SK-N-SH treated with all-trans-retinoic acid at 6 μM for 48 hours (cell line): Measurements from ENCODE around the gene HRG.
A peak's percentile ranks its signal among the peaks of the same experiment; 100 is the strongest.

Experiments used
- ATAC-seq: fragments of 200-7000 bp; cut with Tn5 transposase; 3 replicates; pipeline ENCODE4 v1.9.1; 2020; ENCODE audit warnings: mild to moderate bottlenecking, moderate library complexity
- ARNTL ChIP-seq: fragments of 450-650 bp; formaldehyde crosslinking; IDR thresholded peaks from 2 replicates; pipeline ENCODE4 v1.5.0; 2020; ENCODE audit warnings: low read depth, mild to moderate bottlenecking, moderate library complexity, borderline replicate concordance
- BACH2 ChIP-seq: fragments of 250-450 bp; sonication (Bioruptor Pico); IDR thresholded peaks from 2 replicates; pipeline ENCODE4 v1.9.0; 2021; ENCODE audit warnings: mild to moderate bottlenecking, borderline replicate concordance
- CSDC2 ChIP-seq: fragments of 250-450 bp; sonication (Bioruptor Pico); IDR thresholded peaks from 2 replicates; pipeline ENCODE4 v1.5.0; 2020; ENCODE audit warnings: mild to moderate bottlenecking, moderate library complexity
- ESRRG ChIP-seq: fragments of 250-450 bp; sonication (Bioruptor Pico); IDR thresholded peaks from 2 replicates; pipeline ENCODE4 v1.6.1; 2021; ENCODE audit warnings: mild to moderate bottlenecking
- GLIS3 ChIP-seq: fragments of 250-450 bp; sonication (Bioruptor Pico); IDR thresholded peaks from 2 replicates; pipeline ENCODE4 v1.5.0; 2020; ENCODE audit warnings: mild to moderate bottlenecking, moderate library complexity
- ISL1 ChIP-seq: fragments of 250-450 bp; sonication (Bioruptor Pico); IDR thresholded peaks from 2 replicates; pipeline ENCODE4 v2.1.2; 2022; ENCODE audit warnings: mild to moderate bottlenecking, moderate library complexity
- OSR1 ChIP-seq: fragments of 250-450 bp; sonication (Bioruptor Pico); IDR thresholded peaks from 2 replicates; pipeline ENCODE4 v1.8.0; 2022; ENCODE audit warnings: moderate library complexity, mild to moderate bottlenecking, inconsistent platforms
- PATZ1 ChIP-seq: fragments of 250-450 bp; sonication (Bioruptor Pico); IDR thresholded peaks from 2 replicates; pipeline ENCODE4 v1.8.0; 2020; ENCODE audit warnings: mild to moderate bottlenecking, moderate library complexity, borderline replicate concordance
- PPARA ChIP-seq: fragments of 250-450 bp; sonication (Bioruptor Pico); IDR thresholded peaks from 2 replicates; pipeline ENCODE4 v1.5.0; 2020; ENCODE audit warnings: mild to moderate bottlenecking, borderline replicate concordance
- RARB ChIP-seq: fragments of 250-450 bp; sonication (Bioruptor Pico); IDR thresholded peaks from 2 replicates; pipeline ENCODE4 v1.8.0; 2021; ENCODE audit warnings: mild to moderate bottlenecking, moderate library complexity
- SNAI2 ChIP-seq: fragments of 250-450 bp; sonication (Bioruptor Pico); IDR thresholded peaks from 2 replicates; pipeline ENCODE4 v1.5.0; 2020; ENCODE audit warnings: mild to moderate bottlenecking, moderate library complexity
- TCF4 ChIP-seq: fragments of 250-450 bp; sonication (Bioruptor Pico); IDR thresholded peaks from 2 replicates; pipeline ENCODE4 v1.8.0; 2021; ENCODE audit warnings: mild to moderate bottlenecking, moderate library complexity, borderline replicate concordance
- TOX ChIP-seq: fragments of 250-450 bp; sonication (Bioruptor Pico); IDR thresholded peaks from 2 replicates; pipeline ENCODE4 v1.8.0; 2021; ENCODE audit warnings: mild to moderate bottlenecking, moderate library complexity, borderline replicate concordance
- ZC3H10 ChIP-seq: fragments of 250-450 bp; sonication (Bioruptor Pico); IDR thresholded peaks from 2 replicates; pipeline ENCODE4 v1.5.1; 2021; ENCODE audit warnings: mild to moderate bottlenecking, moderate library complexity
- ZFP3 ChIP-seq: fragments of 250-450 bp; sonication (Bioruptor Pico); IDR thresholded peaks from 2 replicates; pipeline ENCODE4 v1.5.0; 2020; ENCODE audit warnings: mild to moderate bottlenecking, moderate library complexity
- ZNF565 ChIP-seq: fragments of 450-650 bp; formaldehyde crosslinking; conservative IDR thresholded peaks from 2 replicates; pipeline ENCODE4 v1.5.0; 2020; ENCODE audit warnings: low read depth, mild to moderate bottlenecking, moderate library complexity
- ZNF8 ChIP-seq: fragments of 450-650 bp; formaldehyde crosslinking; IDR thresholded peaks from 2 replicates; pipeline ENCODE4 v1.5.0; 2020; ENCODE audit warnings: mild to moderate bottlenecking, moderate library complexity
- TF ChIP-seq, protein P1 (sequence below): fragments of 250-450 bp; sonication (Bioruptor Pico); IDR thresholded peaks from 2 replicates; pipeline ENCODE4 v1.5.0; 2020; ENCODE audit warnings: mild to moderate bottlenecking, moderate library complexity
- TF ChIP-seq, protein P2 (sequence below): fragments of 250-450 bp; sonication (Bioruptor Pico); IDR thresholded peaks from 2 replicates; pipeline ENCODE4 v1.5.1; 2020; ENCODE audit warnings: low read depth, mild to moderate bottlenecking, moderate library complexity
- TF ChIP-seq, protein P3 (sequence below): fragments of 250-450 bp; sonication (Bioruptor Pico); IDR thresholded peaks from 2 replicates; pipeline ENCODE4 v1.5.1; 2021; ENCODE audit warnings: mild to moderate bottlenecking, moderate library complexity
- TF ChIP-seq, protein P4 (sequence below): fragments of 250-450 bp; sonication (Bioruptor Pico); IDR thresholded peaks from 2 replicates; pipeline ENCODE4 v1.8.0; 2021; ENCODE audit warnings: low read depth, mild to moderate bottlenecking, moderate library complexity, borderline replicate concordance

Gene HRG

DNA sequence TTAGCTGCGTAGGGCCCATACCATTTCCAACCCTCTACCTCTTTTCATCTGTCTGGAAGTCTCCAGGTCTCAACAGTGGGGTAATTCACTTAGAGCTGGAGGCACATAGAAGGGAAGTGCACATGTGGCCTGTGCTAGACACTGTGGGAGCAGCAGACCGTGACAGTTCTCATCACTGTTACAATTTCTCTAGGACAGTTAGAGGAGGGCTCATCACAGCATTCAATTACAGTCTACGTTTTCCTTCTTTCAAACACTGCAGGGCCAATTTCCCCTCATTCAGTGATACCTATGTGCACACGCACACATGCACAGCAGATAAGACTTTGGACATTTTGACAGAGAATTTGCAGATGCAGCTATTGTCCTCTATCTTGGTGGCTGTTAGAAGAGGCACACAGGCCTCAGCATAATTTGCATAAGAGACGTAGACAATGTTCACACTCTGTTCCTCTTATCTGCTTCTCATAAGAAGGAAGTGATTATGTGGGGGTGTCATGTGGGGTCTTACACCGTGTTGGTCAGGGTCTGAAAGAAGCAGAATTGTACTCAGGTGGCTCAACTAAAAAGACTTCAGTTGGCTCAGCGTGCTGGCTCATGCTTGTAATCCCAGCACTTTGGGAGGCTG is 12.6 kb upstream of the HRG start (continued):
- TF ChIP-seq, protein P1, sequence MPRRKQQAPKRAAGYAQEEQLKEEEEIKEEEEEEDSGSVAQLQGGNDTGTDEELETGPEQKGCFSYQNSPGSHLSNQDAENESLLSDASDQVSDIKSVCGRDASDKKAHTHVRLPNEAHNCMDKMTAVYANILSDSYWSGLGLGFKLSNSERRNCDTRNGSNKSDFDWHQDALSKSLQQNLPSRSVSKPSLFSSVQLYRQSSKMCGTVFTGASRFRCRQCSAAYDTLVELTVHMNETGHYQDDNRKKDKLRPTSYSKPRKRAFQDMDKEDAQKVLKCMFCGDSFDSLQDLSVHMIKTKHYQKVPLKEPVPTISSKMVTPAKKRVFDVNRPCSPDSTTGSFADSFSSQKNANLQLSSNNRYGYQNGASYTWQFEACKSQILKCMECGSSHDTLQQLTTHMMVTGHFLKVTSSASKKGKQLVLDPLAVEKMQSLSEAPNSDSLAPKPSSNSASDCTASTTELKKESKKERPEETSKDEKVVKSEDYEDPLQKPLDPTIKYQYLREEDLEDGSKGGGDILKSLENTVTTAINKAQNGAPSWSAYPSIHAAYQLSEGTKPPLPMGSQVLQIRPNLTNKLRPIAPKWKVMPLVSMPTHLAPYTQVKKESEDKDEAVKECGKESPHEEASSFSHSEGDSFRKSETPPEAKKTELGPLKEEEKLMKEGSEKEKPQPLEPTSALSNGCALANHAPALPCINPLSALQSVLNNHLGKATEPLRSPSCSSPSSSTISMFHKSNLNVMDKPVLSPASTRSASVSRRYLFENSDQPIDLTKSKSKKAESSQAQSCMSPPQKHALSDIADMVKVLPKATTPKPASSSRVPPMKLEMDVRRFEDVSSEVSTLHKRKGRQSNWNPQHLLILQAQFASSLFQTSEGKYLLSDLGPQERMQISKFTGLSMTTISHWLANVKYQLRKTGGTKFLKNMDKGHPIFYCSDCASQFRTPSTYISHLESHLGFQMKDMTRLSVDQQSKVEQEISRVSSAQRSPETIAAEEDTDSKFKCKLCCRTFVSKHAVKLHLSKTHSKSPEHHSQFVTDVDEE = no peak

DNA sequence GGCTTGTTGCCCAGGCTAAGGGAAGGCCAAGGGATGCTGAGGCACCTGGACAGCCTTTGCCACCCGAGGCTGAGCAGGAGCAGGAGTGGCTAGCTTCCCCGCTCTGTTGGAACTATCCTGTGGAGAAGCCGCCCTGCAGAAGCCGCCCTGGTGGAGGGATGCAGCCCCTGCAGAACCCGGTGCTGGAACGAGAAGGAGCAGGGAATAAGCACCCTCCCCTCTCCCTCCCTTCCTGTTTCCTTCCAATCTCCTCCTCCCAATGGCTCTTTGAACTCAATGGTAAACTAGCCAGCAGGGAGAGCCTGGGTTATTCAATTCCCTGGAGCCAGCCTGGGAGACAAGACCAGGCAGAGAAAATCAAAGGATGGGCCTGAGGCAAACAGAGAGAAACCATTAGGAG is 11.8 kb upstream of the HRG start:
- TF ChIP-seq ESRRG (CRISPR knock-in tag) (no peak), ZC3H10 (CRISPR knock-in tag) (no peak), TCF4 (no peak), PPARA (CRISPR knock-in tag) (no peak), ISL1 (CRISPR knock-in tag) (no peak), RARB (no peak), TOX (CRISPR knock-in tag) (no peak), BACH2 (CRISPR knock-in tag) (no peak), PATZ1 (no peak), ZNF8 (CRISPR knock-in tag) (no peak), ARNTL (CRISPR knock-in tag) (no peak), SNAI2 (CRISPR knock-in tag) (no peak), OSR1 (CRISPR knock-in tag) (no peak), ZNF565 (CRISPR knock-in tag) (no peak), CSDC2 (CRISPR knock-in tag) (no peak), GLIS3 (CRISPR knock-in tag) (no peak), ZFP3 (no peak)
- TF ChIP-seq, protein P2, sequence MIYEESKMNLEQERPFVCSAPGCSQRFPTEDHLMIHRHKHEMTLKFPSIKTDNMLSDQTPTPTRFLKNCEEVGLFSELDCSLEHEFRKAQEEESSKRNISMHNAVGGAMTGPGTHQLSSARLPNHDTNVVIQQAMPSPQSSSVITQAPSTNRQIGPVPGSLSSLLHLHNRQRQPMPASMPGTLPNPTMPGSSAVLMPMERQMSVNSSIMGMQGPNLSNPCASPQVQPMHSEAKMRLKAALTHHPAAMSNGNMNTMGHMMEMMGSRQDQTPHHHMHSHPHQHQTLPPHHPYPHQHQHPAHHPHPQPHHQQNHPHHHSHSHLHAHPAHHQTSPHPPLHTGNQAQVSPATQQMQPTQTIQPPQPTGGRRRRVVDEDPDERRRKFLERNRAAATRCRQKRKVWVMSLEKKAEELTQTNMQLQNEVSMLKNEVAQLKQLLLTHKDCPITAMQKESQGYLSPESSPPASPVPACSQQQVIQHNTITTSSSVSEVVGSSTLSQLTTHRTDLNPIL = no peak
- TF ChIP-seq, protein P3, sequence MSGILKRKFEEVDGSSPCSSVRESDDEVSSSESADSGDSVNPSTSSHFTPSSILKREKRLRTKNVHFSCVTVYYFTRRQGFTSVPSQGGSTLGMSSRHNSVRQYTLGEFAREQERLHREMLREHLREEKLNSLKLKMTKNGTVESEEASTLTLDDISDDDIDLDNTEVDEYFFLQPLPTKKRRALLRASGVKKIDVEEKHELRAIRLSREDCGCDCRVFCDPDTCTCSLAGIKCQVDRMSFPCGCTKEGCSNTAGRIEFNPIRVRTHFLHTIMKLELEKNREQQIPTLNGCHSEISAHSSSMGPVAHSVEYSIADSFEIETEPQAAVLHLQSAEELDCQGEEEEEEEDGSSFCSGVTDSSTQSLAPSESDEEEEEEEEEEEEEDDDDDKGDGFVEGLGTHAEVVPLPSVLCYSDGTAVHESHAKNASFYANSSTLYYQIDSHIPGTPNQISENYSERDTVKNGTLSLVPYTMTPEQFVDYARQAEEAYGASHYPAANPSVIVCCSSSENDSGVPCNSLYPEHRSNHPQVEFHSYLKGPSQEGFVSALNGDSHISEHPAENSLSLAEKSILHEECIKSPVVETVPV (CRISPR knock-in tag) = no peak
- TF ChIP-seq, protein P4, sequence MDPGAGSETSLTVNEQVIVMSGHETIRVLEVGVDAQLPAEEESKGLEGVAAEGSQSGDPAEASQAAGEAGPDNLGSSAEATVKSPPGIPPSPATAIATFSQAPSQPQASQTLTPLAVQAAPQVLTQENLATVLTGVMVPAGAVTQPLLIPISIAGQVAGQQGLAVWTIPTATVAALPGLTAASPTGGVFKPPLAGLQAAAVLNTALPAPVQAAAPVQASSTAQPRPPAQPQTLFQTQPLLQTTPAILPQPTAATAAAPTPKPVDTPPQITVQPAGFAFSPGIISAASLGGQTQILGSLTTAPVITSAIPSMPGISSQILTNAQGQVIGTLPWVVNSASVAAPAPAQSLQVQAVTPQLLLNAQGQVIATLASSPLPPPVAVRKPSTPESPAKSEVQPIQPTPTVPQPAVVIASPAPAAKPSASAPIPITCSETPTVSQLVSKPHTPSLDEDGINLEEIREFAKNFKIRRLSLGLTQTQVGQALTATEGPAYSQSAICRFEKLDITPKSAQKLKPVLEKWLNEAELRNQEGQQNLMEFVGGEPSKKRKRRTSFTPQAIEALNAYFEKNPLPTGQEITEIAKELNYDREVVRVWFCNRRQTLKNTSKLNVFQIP = no peak
- peak; percentile 68 for ATAC-seq

- no peak for ATAC-seq
These were observed 2.3 kb upstream of the HRG start for GRCh38 chr3:186663361-186664118.

More at GRCh38 chr3:186663361-186664118, 2.3 kb upstream of the HRG start:
- TF ChIP-seq OSR1 (CRISPR knock-in tag) (no peak), BACH2 (CRISPR knock-in tag) (no peak)
- TF ChIP-seq, protein P4 = no peak
